Liver (tissue), 9 donors: Measurements from ENCODE around the gene PPT1. TPM values are rescaled to one million over a fixed set of nuclear protein-coding genes. Genes with fewer than 3 reads are reported as not detected.

Experiments used
- DNase-seq: peaks from one replicate; pipeline ENCODE4 v3.0.0-alpha.2; 2017; ENCODE audit warnings: low spot score
- H3K27ac ChIP-seq, 2 donors: one replicate each; pipeline ENCODE4 v1.7.0; 2013; ENCODE audit warnings: inconsistent platforms in 2 of 2, low read length in 2 of 2, control low read depth in 1 of 2, low read depth in 1 of 2, mild to moderate bottlenecking in 1 of 2
- H3K27me3 ChIP-seq, 4 donors: one replicate each; pipeline versions ENCODE4 v1.6.1 to v1.7.0; 2013; ENCODE audit warnings: low read length in 3 of 4, inconsistent platforms in 1 of 4, mild to moderate bottlenecking in 1 of 4, moderate library complexity in 1 of 4; ENCODE audit not compliant: control insufficient read depth in 4 of 4, insufficient read depth in 4 of 4
- H3K36me3 ChIP-seq, 4 donors: one replicate each; pipeline versions ENCODE4 v1.6.1 to v1.7.0; 2013; ENCODE audit warnings: low read length in 3 of 4, mild to moderate bottlenecking in 3 of 4, low read depth in 1 of 4, moderate library complexity in 1 of 4; ENCODE audit not compliant: control insufficient read depth in 4 of 4, insufficient read depth in 3 of 4
- H3K4me1 ChIP-seq, 4 donors: one replicate each; pipeline versions ENCODE4 v1.6.1 to v1.7.0; 2013; ENCODE audit warnings: low read length in 3 of 4, mild to moderate bottlenecking in 3 of 4, moderate library complexity in 1 of 4; ENCODE audit not compliant: control insufficient read depth in 4 of 4, insufficient read depth in 4 of 4
- H3K4me3 ChIP-seq, 3 donors: one replicate each; pipeline versions ENCODE4 v1.6.1 to v1.7.0; 2013; ENCODE audit warnings: low read length in 3 of 3, control low read depth in 1 of 3, low read depth in 1 of 3, mild to moderate bottlenecking in 1 of 3
- H3K9ac ChIP-seq, 2 donors: one replicate each; pipeline ENCODE4 v1.7.0; 2013; ENCODE audit warnings: low read length in 2 of 2, mild to moderate bottlenecking in 2 of 2, moderate library complexity in 2 of 2, control low read depth in 1 of 2, low read depth in 1 of 2
- H3K9me3 ChIP-seq, 4 donors: one replicate each; pipeline versions ENCODE4 v1.6.1 to v1.7.0; 2013; ENCODE audit warnings: low read length in 3 of 4; ENCODE audit not compliant: control insufficient read depth in 4 of 4
- EGR1 ChIP-seq, 2 donors: IDR thresholded peaks; 2 replicates each; pipeline ENCODE4 v1.6.1; 2016 to 2018; ENCODE audit warnings: antibody characterized with exemption in 2 of 2, low read depth in 2 of 2
- FOXA1 ChIP-seq: IDR thresholded peaks from 2 replicates; pipeline ENCODE4 v1.6.1; 2016; ENCODE audit warnings: antibody characterized with exemption
- GABPA ChIP-seq, 2 donors: IDR thresholded peaks in 1 of 2; conservative IDR thresholded peaks in 1 of 2; 2 replicates each; pipeline ENCODE4 v1.6.1; 2016; ENCODE audit warnings: antibody characterized with exemption in 2 of 2, mild to moderate bottlenecking in 1 of 2, moderate library complexity in 1 of 2
- HNF4A ChIP-seq, 2 donors: conservative IDR thresholded peaks; 2 replicates each; pipeline ENCODE4 v1.6.1; 2016; ENCODE audit warnings: antibody characterized with exemption in 2 of 2, mild to moderate bottlenecking in 2 of 2
- JUND ChIP-seq, 2 donors: IDR thresholded peaks; 2 replicates each; pipeline ENCODE4 v1.6.1; 2016; ENCODE audit warnings: antibody characterized with exemption in 2 of 2
- NR2F2 ChIP-seq: IDR thresholded peaks from 2 replicates; pipeline ENCODE4 v1.6.1; 2016; ENCODE audit warnings: antibody characterized with exemption
- RAD21 ChIP-seq, 2 donors: IDR thresholded peaks; 2 replicates each; pipeline ENCODE4 v1.6.1; 2016; ENCODE audit warnings: antibody characterized with exemption in 2 of 2, mild to moderate bottlenecking in 2 of 2
- RXRA ChIP-seq, 2 donors: IDR thresholded peaks; 2 replicates each; pipeline ENCODE4 v1.6.1; 2017 to 2018; ENCODE audit warnings: antibody characterized with exemption in 2 of 2, mild to moderate bottlenecking in 1 of 2
- SP1 ChIP-seq: IDR thresholded peaks from 2 replicates; pipeline ENCODE4 v1.6.1; 2018; ENCODE audit warnings: antibody characterized with exemption, mild to moderate bottlenecking
- TAF1 ChIP-seq: conservative IDR thresholded peaks from 2 replicates; pipeline ENCODE4 v1.6.1; 2016; ENCODE audit warnings: antibody characterized with exemption, mild to moderate bottlenecking
- YY1 ChIP-seq: IDR thresholded peaks from 2 replicates; pipeline ENCODE4 v1.6.1; 2016; ENCODE audit warnings: antibody characterized with exemption, mild to moderate bottlenecking
- ZBTB33 ChIP-seq: IDR thresholded peaks from 2 replicates; pipeline ENCODE4 v1.6.1; 2016; ENCODE audit warnings: antibody characterized with exemption
- WGBS: extraction: QIAGEN DNeasy Blood & Tissue Kit; methylation state at CpG from one replicate; pipeline ENCODE4 v1.1.7; 2013; 5-methylcytosine and 5-hydroxymethylcytosine counted together
- polyA plus RNA-seq, 2 donors: library from polyadenylated mRNA; stranded (reverse) in 1 of 2; unstranded in 1 of 2; fragments of 200-250 nt in 1 of 2; fragments of >200 nt in 1 of 2; fragmentation: Nextera tagmentation in 1 of 2; extraction: Ambion mirVana in 1 of 2; gene quantifications; one replicate each; pipeline versions ENCODE4 v1.2.1 to v1.2.3, GENCODE V29; 2013 to 2015
- total RNA-seq, 2 donors: library from RNA; depleted of rRNA; stranded (reverse); fragments of >200 nt; gene quantifications; one replicate each; pipeline ENCODE4 v1.2.3, GENCODE V29; 2014
- TF ChIP-seq, protein P1 (sequence below): fragments of 150-350 bp; IDR thresholded peaks from 2 replicates; pipeline ENCODE4 v1.5.1; 2017; ENCODE audit warnings: improper control_type of control experiment, low read depth, low read length; ENCODE audit not compliant: missing input control
- donor health status: healthy.
- donor health status: healthy.
- donor health status: healthy.
- donor health status: healthy.
- donor health status: healthy.

PPT1 gene
- total and polyA plus RNA-seq, 4 donors: 15.4 to 46.8 (median 27.1) TPM

DNA sequence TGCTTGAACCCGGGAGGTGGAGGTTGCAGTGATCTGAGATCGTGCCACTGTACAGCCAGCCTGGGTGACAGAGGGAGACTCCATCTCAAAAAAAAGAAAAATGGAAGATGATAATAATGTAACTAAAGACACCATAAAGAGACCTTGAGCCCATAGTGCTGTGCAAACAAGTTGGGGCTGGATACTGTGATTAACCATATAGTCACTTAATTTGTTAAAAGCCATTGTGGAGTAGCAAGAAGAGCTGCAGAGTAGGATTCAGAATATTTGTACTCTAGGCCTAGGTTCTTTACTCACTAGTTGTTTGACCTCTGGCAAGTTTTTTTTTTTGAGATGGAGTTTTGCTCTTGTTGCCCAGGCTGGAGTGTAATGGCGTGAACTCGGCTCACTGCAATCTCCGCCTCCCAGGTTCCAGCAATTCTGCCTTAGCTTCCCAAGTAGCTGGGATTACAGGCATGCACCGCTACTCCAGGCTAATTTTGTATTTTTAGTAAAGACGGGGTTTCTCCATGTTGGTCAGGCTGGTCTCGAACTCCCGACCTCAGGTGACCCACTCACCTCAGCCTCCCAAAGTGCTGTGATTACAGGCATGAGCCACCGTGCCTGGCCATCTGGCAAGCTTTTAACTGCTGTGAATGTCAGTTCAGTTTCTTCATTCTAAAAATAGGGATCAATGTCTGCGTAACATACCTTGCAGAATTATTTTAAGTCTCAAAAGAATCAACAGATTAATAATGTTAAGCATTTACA lies 43.7 kb downstream of the PPT1 start:
- Histone ChIP-seq H3K9me3 (no peaks in the 10 kb centered on the region), H3K36me3 (peaks cover 0 to 3% (median 1%) of the 10 kb centered on the region in 4 donors), H3K27me3 (no peaks in the 10 kb centered on the region), H3K4me3 (no peak overlapping the region), H3K4me1 (peaks cover 0 to 2% (median under 1%) of the 10 kb centered on the region in 4 donors), H3K9ac (no peak overlapping the region), H3K27ac (no peak overlapping the region)
- TF ChIP-seq NR2F2 (no peak), ZBTB33 (no peak), RAD21 (IDR thresholded peaks at IDR 0.05) (no peak), TAF1 (no peak), YY1 (no peak), JUND (IDR thresholded peaks at IDR 0.05) (no peak)
- DNase-seq: no peak
- 87% methylated on average over 11 of the region's 11 CpGs for WGBS

GRCh38 chr1:40050863-40051262 lies 46.2 kb downstream of the PPT1 start:
- no peak overlapping the region for H3K27ac ChIP-seq
- peaks cover 0 to 3% (median 1%) of the 10 kb centered on the region in 4 donors for H3K36me3 ChIP-seq
- H3K9ac ChIP-seq: no peak overlapping the region
- H3K4me1 ChIP-seq: no peaks in the 10 kb centered on the region
- WGBS: 85% methylated on average over 3 of the region's 3 CpGs
- H3K27me3 ChIP-seq: no peaks in the 10 kb centered on the region
- no peak for TF ChIP-seq RXRA (IDR thresholded peaks at IDR 0.05)
- TF ChIP-seq FOXA1: no peak
- no peak for TF ChIP-seq GABPA (IDR thresholded peaks at IDR 0.05 in 1 of 2, conservative IDR thresholded peaks at IDR 0.05 in 1 of 2)
- no peak for TF ChIP-seq EGR1 (IDR thresholded peaks at IDR 0.05; ENCODE audit: low read depth in 2 of 2)
- TF ChIP-seq, protein P1, sequence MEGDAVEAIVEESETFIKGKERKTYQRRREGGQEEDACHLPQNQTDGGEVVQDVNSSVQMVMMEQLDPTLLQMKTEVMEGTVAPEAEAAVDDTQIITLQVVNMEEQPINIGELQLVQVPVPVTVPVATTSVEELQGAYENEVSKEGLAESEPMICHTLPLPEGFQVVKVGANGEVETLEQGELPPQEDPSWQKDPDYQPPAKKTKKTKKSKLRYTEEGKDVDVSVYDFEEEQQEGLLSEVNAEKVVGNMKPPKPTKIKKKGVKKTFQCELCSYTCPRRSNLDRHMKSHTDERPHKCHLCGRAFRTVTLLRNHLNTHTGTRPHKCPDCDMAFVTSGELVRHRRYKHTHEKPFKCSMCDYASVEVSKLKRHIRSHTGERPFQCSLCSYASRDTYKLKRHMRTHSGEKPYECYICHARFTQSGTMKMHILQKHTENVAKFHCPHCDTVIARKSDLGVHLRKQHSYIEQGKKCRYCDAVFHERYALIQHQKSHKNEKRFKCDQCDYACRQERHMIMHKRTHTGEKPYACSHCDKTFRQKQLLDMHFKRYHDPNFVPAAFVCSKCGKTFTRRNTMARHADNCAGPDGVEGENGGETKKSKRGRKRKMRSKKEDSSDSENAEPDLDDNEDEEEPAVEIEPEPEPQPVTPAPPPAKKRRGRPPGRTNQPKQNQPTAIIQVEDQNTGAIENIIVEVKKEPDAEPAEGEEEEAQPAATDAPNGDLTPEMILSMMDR: no peak
- no peak for TF ChIP-seq HNF4A (conservative IDR thresholded peaks at IDR 0.05)
- TF ChIP-seq SP1: no peak
- no peak for TF ChIP-seq ZBTB33
- no peaks in the 10 kb centered on the region for H3K9me3 ChIP-seq
- no peak for DNase-seq
- no peak overlapping the region for H3K4me3 ChIP-seq
